ENCODE measurements around the gene SDF4.

The SDF4 gene

GRCh38 chr1:1203561-1204424, 28.0 kb downstream of the SDF4 start:
- DNase-seq (ENCODE audit: low read depth) = no peak
- TF ChIP-seq CTCF (IDR thresholded peaks at IDR 0.05; ENCODE audit: control insufficient read depth, insufficient read depth, low read depth, low read length, missing control alignments) = no peak
- H3K4me3 ChIP-seq (ENCODE audit: control insufficient read depth, low read depth, low read length) = no peak overlapping the region

GRCh38 chr1:1202831-1203560, 28.8 kb downstream of the SDF4 start:
- no peak for DNase-seq (ENCODE audit: low read depth)
- H3K4me3 ChIP-seq (ENCODE audit: control insufficient read depth, low read depth, low read length) = no peak overlapping the region
- no peak for TF ChIP-seq CTCF (IDR thresholded peaks at IDR 0.05; ENCODE audit: control insufficient read depth, insufficient read depth, low read depth, low read length, missing control alignments)

DNA sequence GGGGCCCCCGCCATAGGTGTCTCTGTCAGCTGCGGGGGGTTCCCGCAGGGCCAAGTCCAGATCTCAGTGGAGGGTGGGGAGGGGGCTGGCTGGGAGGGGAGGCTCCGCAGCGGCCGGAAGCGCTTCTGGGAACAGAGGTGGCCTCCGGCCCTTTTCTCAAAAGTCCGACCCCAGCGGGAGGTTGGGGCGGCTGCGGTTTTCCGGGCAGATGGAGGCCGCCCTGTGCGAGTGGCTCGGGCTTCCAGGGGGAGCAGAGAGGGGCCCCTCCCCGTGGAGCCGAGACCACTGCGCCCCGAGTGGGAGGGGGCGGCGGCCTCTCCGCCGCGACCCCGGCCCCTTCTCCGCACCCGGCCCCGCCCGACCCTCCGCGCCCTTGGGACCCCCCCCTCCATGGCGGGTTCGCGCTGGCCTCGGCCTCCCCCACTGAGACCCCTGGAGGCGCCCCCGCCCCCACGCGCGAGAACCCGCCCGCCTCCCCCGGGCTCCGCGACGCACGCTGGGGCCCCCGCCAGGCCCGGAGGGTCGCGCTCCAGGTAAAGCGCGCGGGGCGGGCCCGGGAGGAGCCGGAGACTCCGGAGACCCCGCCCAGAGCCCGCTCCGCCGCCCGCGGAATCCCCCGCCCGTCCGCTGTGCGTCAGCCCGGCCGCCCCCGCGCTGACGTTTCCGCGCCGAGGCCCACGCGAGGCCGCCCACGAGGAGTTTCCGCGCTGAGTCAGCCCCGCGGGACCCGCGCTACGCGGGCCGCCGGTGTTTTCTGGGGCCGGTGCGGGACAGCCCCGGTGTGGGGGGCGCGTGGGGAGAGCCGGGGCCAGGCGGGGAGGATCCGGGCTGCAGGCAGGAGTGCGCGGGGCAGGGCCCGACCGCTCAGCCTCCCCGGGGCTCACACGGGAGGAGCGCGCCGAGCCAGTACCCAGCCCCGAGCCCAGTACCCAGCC, 30.7 kb downstream of the SDF4 start:
- DNase-seq (ENCODE audit: low read depth) = no peak
- H3K4me3 ChIP-seq (ENCODE audit: control insufficient read depth, low read depth, low read length) = peak overlapping the region; percentile 2; the same call in 1 of the 2 replicates

GRCh38 chr1:1199961-1200875, 31.6 kb downstream of the SDF4 start:
- DNase-seq (ENCODE audit: low read depth) = no peak

More for the DNA sequence above, 30.7 kb downstream of the SDF4 start:
- TF ChIP-seq CTCF (IDR thresholded peaks at IDR 0.05; ENCODE audit: control insufficient read depth, insufficient read depth, low read depth, low read length, missing control alignments) = no peak

More at GRCh38 chr1:1199961-1200875, 31.6 kb downstream of the SDF4 start:
- TF ChIP-seq CTCF (IDR thresholded peaks at IDR 0.05; ENCODE audit: control insufficient read depth, insufficient read depth, low read depth, low read length, missing control alignments) = no peak
- no peak overlapping the region for H3K4me3 ChIP-seq (ENCODE audit: control insufficient read depth, low read depth, low read length)
